Left lung (tissue), 10 donors: ENCODE data around the gene QTRT2. TPM values are rescaled to one million over a fixed set of nuclear protein-coding genes. Genes with fewer than 3 reads are reported as not detected.

Experiments used
- ATAC-seq: fragments of 200-7000 bp; cut with Tn5 transposase; one replicate; pipeline ENCODE4 v1.9.1; 2020; ENCODE audit warnings: moderate library complexity
- DNase-seq, 4 donors: peaks; one replicate each; pipeline ENCODE4 v3.0.0-alpha.2; 2013 to 2020
- H3K27ac ChIP-seq, 2 donors: fragments of 200-600 bp; sonication (generic) in 1 of 2; one replicate each; pipeline versions ENCODE4 v1.5.0 to v1.8.0; 2020 to 2021
- H3K27me3 ChIP-seq, 2 donors: fragments of 200-600 bp; sonication (generic) in 1 of 2; one replicate each; pipeline versions ENCODE4 v1.5.0 to v1.8.0; 2020 to 2021
- H3K36me3 ChIP-seq, 2 donors: fragments of 200-600 bp; sonication (generic) in 1 of 2; one replicate each; pipeline versions ENCODE4 v1.5.0 to v1.8.0; 2020 to 2021
- H3K4me1 ChIP-seq, 2 donors: fragments of 200-600 bp; one replicate each; pipeline ENCODE4 v1.8.0; 2021
- H3K4me3 ChIP-seq, 2 donors: fragments of 200-600 bp; sonication (generic) in 1 of 2; one replicate each; pipeline versions ENCODE4 v1.5.0 to v1.8.0; 2020 to 2021; ENCODE audit warnings: mild to moderate bottlenecking in 1 of 2
- H3K9me3 ChIP-seq, 2 donors: fragments of 200-600 bp; sonication (generic) in 1 of 2; one replicate each; pipeline versions ENCODE4 v1.5.0 to v1.8.0; 2020 to 2021
- CTCF ChIP-seq, 2 donors: fragments of 200-600 bp; sonication (generic) in 1 of 2; IDR thresholded peaks; one replicate each; pipeline versions ENCODE4 v1.5.0 to v1.8.0; 2021; ENCODE audit warnings: antibody characterized with exemption in 2 of 2
- intact Hi-C, 2 donors: fragments of 100-400 bp; cut with DNase I; formaldehyde crosslinking; loops; one replicate each; pipeline versions ENCODE4 v1.11.2 to v1.14.2; 2022
- polyA plus RNA-seq, 6 donors: library from polyadenylated mRNA; unstranded; fragments of 120-200 nt; gene quantifications; one replicate each; pipeline ENCODE4 v1.2.1, GENCODE V29; 2013; ENCODE audit not compliant: insufficient read length in 6 of 6
- total RNA-seq, 2 donors: library from RNA; stranded (reverse); fragmentation: NEBNext Ultra II Directional; extraction: Animal tissue kit (Norgen Biotek cat#: 25700); gene quantifications; one replicate each; pipeline ENCODE4 v1.2.1, GENCODE V29; 2021
- donor health status: DM: no; HTN: yes; CAD: no.
- donor health status: DM: no; HTN: no; CAD: no.

QTRT2 gene
- total and polyA plus RNA-seq, 8 donors = 16.4 to 35.2 (median 32.5) TPM

- H3K9me3 ChIP-seq = no peaks in the 10 kb centered on the region
- DNase-seq = no peak
- no peak for ATAC-seq
- no peaks in the 10 kb centered on the region for H3K4me1 ChIP-seq
- TF ChIP-seq CTCF (IDR thresholded peaks at IDR 0.05) = no peak
- intact Hi-C loops = no loop called here
- no peak overlapping the region for H3K27ac ChIP-seq
- no peak overlapping the region for H3K4me3 ChIP-seq
- peaks cover 0 to 97% of the 10 kb centered on the region in 2 donors for H3K36me3 ChIP-seq
- H3K27me3 ChIP-seq = no peaks in the 10 kb centered on the region
These were observed 24.5 kb downstream of the QTRT2 start for GRCh38 chr3:114081037-114081436.

- Histone ChIP-seq H3K27me3 (no peaks in the 10 kb centered on the region), H3K9me3 (no peaks in the 10 kb centered on the region), H3K27ac (no peak overlapping the region), H3K4me3 (no peak overlapping the region), H3K4me1 (no peaks in the 10 kb centered on the region), H3K36me3 (peaks cover 0 to 97% of the 10 kb centered on the region in 2 donors)
- DNase-seq (no peak), ATAC-seq (no peak)
- intact Hi-C loops = no loop called here
- TF ChIP-seq CTCF (IDR thresholded peaks at IDR 0.05) = no peak
These were observed 26.6 kb downstream of the QTRT2 start for GRCh38 chr3:114083112-114083511.

GRCh38 chr3:114086356-114086755, 29.8 kb downstream of the QTRT2 start:
- ATAC-seq = no peak

GRCh38 chr3:114089675-114090074, 33.1 kb downstream of the QTRT2 start:
- intact Hi-C loops = no loop called here

More at GRCh38 chr3:114086356-114086755, 29.8 kb downstream of the QTRT2 start:
- DNase-seq = no peak
- Histone ChIP-seq H3K27me3 (no peaks in the 10 kb centered on the region), H3K27ac (no peak overlapping the region), H3K9me3 (no peaks in the 10 kb centered on the region), H3K4me3 (no peak overlapping the region), H3K4me1 (no peaks in the 10 kb centered on the region), H3K36me3 (peaks cover 0 to 66% of the 10 kb centered on the region in 2 donors)
- intact Hi-C loops = no loop called here
- TF ChIP-seq CTCF (IDR thresholded peaks at IDR 0.05) = no peak

More at GRCh38 chr3:114089675-114090074, 33.1 kb downstream of the QTRT2 start:
- Histone ChIP-seq H3K36me3 (peaks cover 0 to 37% of the 10 kb centered on the region in 2 donors), H3K9me3 (no peaks in the 10 kb centered on the region), H3K27ac (no peak overlapping the region), H3K4me3 (no peak overlapping the region), H3K4me1 (peaks cover 7 to 21% of the 10 kb centered on the region in 2 donors), H3K27me3 (no peaks in the 10 kb centered on the region)
- DNase-seq = no peak
- no peak for ATAC-seq
- no peak for TF ChIP-seq CTCF (IDR thresholded peaks at IDR 0.05)
